ENCODE results near the gene PCDHA11. TPM values are rescaled to one million over a fixed set of nuclear protein-coding genes. Genes with fewer than 3 reads are reported as not detected.
"Not testable (repeated sequence)": the region's sequence is repeated elsewhere in the genome, so short reads cannot be mapped to it uniquely, and the experiment has no call there.

Gene PCDHA11
- under 1 TPM; 0.08 to 0.09 TPM for total RNA-seq
- long read RNA-seq: 0 reads

DNA sequence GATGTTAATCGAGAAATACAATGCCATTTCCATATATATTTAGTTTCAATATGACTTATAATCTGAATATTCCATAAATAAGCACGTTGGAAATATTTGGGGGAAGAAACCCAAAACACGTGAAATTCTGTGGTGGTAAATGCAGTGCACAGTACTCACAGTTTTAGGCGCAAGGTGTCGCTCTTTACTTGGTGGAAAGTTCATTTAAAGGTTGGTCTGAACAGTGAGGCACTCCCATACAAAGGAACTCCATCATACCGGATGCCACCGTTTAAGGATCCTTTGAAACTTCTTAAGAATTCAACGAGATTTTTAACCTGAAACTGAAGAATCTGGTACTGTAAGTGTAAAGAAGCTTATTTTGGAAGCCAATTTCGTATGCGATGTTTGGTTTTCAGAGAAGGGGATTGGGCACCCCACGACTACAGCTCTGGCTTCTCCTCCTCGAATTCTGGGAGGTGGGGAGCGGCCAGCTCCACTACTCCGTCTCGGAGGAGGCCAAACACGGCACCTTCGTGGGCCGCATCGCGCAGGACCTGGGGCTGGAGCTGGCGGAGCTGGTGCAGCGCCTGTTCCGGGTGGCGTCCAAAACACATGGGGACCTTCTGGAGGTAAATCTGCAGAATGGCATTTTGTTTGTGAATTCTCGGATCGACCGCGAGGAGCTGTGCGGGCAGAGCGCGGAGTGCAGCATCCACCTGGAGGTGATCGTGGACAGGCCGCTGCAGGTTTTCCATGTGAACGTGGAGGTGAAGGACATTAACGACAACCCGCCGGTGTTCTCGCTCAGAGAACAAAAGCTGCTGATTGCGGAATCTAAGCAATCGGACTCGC, at the start of gene PCDHA11:
TSS of gene PCDHA11 (plus strand) at position 237 of the 834 bp plus-strand sequence. CDS start at position 384, 147 bp downstream.
- ATAC-seq: no peak
- intact Hi-C loops (cut with DNase I, micrococcal nuclease): no loop called here
- no peak for DNase-seq

- no peak for DNase-seq
- intact Hi-C loops (cut with DNase I, micrococcal nuclease): no loop called here
- ATAC-seq: no peak
These were observed 47.1 kb upstream of the PCDHA11 start, which contains the start of gene PCDHA5 for GRCh38 chr5:140821375-140822280. Gene PCDHA5 (plus strand): TSS chr5:140821613.

DNA sequence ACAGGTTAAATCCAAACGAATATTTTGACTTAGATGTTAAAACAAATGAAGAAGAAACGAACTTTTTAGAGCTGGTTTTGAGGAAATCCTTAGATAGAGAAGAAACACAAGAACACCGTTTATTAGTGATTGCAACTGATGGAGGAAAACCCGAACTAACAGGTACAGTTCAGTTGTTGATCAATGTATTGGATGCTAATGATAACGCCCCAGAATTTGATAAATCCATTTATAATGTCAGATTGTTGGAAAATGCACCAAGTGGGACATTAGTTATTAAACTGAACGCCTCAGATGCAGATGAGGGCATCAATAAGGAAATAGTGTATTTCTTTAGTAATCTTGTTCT, 46.5 kb upstream of the PCDHA11 start:
- ATAC-seq: no peak
- no peak for DNase-seq
- intact Hi-C loops (cut with DNase I, micrococcal nuclease): no loop called here

- intact Hi-C loops (cut with DNase I, micrococcal nuclease); ATAC-seq; DNase-seq: not testable (repeated sequence)
These were observed 45.8 kb upstream of the PCDHA11 start for GRCh38 chr5:140822969-140823368.

DNA sequence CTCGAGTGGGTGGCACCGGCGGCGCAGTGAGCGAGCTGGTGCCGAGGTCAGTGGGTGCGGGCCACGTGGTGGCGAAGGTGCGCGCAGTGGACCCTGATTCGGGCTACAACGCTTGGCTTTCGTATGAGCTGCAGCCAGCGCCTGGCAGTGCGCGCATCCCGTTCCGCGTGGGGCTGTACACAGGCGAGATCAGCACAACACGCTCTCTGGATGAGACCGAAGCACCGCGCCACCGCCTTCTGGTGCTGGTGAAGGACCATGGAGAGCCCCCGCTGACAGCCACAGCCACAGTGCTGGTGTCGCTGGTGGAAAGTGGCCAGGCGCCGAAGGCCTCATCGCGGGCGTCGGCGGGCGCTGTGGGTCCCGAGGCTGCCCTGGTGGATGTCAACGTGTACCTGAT, 45.3 kb upstream of the PCDHA11 start:
- intact Hi-C loops (cut with DNase I, micrococcal nuclease): no loop called here
- DNase-seq (no peak), ATAC-seq (no peak)

DNA sequence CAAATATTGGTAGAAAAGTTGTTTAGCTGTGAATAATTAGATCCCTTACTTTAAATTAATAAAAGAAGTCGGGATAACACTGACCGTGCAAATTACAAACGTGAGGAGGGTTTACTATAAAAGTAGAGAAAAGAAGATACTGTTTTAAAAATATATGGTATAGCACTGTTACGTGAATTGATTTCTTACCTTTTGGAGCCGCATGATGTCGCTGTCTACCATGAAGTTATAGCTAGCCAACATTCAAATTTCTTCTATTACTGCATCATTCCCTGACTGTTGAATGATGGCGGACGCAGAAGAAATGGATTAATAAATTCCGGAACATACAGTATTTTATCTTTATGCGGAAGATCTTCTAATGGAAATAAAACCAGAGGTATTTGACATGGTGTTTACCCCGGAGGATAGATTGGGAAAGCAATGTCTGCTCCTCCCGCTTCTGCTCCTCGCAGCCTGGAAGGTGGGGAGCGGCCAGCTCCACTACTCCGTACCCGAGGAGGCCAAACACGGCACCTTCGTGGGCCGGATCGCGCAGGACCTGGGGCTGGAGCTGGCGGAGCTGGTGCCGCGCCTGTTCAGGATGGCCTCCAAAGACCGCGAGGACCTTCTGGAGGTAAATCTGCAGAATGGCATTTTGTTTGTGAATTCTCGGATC, 40.9 kb upstream of the PCDHA11 start, which contains the start of gene PCDHA6:
TSS of gene PCDHA6 (plus strand) at position 257 of the 658 bp plus-strand sequence. CDS start at position 389, 132 bp downstream.
- ATAC-seq (no peak), DNase-seq (no peak)
- intact Hi-C loops (cut with DNase I, micrococcal nuclease): no loop called here

DNA sequence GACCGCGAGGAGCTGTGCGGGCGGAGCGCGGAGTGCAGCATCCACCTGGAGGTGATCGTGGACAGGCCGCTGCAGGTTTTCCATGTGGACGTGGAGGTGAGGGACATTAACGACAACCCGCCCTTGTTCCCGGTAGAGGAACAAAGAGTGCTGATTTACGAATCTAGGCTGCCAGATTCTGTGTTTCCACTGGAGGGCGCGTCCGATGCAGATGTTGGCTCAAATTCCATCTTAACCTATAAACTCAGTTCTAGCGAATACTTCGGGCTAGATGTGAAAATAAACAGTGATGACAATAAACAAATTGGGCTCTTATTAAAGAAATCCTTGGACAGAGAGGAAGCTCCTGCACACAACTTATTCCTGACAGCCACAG, 40.4 kb upstream of the PCDHA11 start:
- DNase-seq (no peak), ATAC-seq (no peak)
- intact Hi-C loops (cut with DNase I, micrococcal nuclease): no loop called here

DNA sequence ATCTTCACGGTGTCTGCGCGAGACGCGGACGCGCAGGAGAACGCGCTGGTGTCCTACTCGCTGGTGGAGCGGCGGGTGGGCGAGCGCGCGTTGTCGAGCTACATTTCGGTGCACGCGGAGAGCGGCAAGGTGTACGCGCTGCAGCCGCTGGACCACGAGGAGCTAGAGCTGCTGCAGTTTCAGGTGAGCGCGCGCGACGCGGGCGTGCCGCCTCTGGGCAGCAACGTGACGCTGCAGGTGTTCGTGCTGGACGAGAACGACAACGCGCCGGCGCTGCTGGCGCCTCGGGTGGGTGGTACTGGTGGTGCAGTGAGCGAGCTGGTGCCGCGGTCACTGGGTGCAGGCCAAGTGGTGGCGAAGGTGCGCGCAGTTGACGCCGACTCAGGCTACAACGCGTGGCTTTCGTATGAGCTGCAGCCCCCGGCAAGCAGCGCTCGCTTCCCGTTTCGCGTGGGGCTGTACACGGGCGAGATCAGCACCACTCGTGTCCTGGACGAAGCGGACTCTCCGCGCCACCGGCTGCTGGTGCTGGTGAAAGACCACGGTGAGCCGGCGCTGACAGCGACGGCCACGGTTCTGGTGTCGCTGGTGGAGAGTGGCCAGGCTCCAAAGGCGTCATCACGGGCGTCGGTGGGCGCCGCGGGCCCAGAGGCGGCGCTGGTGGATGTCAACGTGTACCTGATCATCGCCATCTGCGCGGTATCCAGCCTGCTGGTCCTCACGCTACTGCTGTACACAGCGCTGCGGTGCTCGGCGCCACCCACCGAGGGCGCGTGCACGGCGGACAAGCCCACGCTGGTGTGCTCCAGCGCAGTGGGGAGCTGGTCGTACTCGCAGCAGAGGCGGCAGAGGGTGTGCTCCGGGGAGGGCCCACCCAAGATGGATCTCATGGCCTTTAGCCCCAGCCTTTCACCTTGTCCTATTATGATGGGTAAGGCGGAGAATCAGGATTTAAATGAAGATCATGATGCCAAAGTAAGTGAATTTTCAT, 39.0 kb upstream of the PCDHA11 start:
- DNase-seq; ATAC-seq; intact Hi-C loops (cut with DNase I, micrococcal nuclease): not testable (repeated sequence)

DNA sequence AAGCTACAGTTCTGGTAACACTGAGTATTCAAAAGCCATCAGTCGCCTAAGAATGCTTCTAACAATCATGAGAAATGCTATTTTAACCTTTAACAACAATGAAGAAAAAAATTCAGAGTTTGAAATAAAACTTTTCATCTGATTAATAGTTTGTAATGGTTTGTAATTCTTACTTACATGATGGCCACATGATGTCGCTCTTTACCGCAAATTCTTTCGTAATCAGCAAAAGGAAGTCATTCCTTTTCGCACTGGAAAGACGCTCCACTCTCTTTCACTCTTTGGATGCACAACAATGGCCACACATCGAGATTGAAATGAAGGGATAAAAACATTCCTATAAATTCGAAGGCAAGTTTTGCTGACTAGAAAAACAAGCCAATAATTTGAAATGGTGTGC, 34.8 kb upstream of the PCDHA11 start, which contains the start of gene PCDHA7:
TSS of gene PCDHA7 (plus strand) at position 277 of the 400 bp plus-strand sequence. CDS start at position 392, 115 bp downstream.
- intact Hi-C loops (cut with DNase I, micrococcal nuclease): no loop called here
- no peak for ATAC-seq
- DNase-seq: no peak

- DNase-seq; intact Hi-C loops (cut with DNase I, micrococcal nuclease); ATAC-seq: not testable (repeated sequence)
These were observed 34.2 kb upstream of the PCDHA11 start for GRCh38 chr5:140834439-140835008.

- ATAC-seq: no peak
- intact Hi-C loops (cut with DNase I, micrococcal nuclease): no loop called here
These were observed 32.9 kb upstream of the PCDHA11 start for GRCh38 chr5:140835622-140836510.

GRCh38 chr5:140840978-140841962, 27.5 kb upstream of the PCDHA11 start, which contains the start of gene PCDHA8:
Gene PCDHA8 (plus strand): TSS chr5:140841187. CDS start chr5:140841322, 135 bp downstream.
- DNase-seq (no peak), ATAC-seq (no peak)
- intact Hi-C loops (cut with DNase I, micrococcal nuclease): no loop called here

More at GRCh38 chr5:140835622-140836510, 32.9 kb upstream of the PCDHA11 start:
- no peak for DNase-seq

DNA sequence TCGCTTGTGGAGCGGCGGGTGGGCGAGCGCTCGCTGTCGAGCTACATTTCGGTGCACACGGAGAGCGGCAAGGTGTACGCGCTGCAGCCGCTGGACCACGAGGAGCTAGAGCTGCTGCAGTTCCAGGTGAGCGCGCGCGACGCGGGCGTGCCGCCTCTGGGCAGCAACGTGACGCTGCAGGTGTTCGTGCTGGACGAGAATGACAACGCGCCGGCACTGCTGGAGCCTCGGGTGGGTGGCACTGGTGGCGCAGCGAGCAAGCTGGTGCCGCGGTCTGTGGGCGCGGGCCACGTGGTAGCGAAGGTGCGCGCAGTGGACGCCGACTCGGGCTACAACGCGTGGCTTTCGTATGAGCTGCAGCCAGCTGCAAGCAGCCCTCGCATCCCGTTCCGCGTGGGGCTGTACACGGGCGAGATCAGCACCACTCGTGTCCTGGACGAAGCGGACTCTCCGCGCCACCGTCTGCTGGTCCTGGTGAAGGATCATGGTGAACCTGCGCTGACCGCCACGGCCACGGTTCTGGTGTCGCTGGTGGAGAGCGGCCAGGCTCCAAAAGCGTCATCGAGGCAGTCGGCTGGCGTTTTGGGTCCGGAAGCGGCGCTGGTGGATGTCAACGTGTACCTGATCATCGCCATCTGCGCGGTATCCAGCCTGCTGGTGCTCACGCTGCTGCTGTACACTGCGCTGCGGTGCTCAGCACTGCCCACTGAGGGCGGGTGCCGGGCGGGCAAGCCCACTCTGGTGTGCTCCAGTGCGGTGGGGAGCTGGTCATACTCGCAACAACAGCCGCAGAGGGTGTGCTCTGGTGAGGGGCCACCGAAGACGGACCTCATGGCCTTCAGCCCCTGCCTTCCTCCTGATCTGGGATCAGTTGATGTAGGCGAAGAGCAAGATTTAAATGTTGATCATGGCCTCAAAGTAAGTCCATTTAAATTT, 25.7 kb upstream of the PCDHA11 start:
- intact Hi-C loops (cut with DNase I, micrococcal nuclease): no loop called here
- no peak for DNase-seq
- ATAC-seq: no peak
